Ascending aorta (tissue), 2 donors: Measurements from ENCODE around the gene THADA. TPM values are rescaled to one million over a fixed set of nuclear protein-coding genes. Genes with fewer than 3 reads are reported as not detected.
A peak's percentile ranks its signal among the peaks of the same experiment; 100 is the strongest.

Experiments
- DNase-seq, 2 donors: peaks; one replicate each; pipeline ENCODE4 v3.0.0-alpha.2; 2019; ENCODE audit warnings: low spot score in 2 of 2
- H3K27ac ChIP-seq, 2 donors: fragments of 200-600 bp; sonication (generic); one replicate each; pipeline ENCODE4 v1.5.1; 2016 to 2017; ENCODE audit warnings: mild to moderate bottlenecking in 1 of 2
- H3K27me3 ChIP-seq: fragments of 200-600 bp; sonication (generic); one replicate; pipeline ENCODE4 v1.5.1; 2017
- H3K36me3 ChIP-seq, 2 donors: fragments of 200-600 bp; sonication (generic); one replicate each; pipeline ENCODE4 v1.5.1; 2016
- H3K4me1 ChIP-seq, 2 donors: fragments of 200-600 bp; sonication (generic); one replicate each; pipeline ENCODE4 v1.5.1; 2016 to 2017; ENCODE audit warnings: mild to moderate bottlenecking in 1 of 2
- H3K4me3 ChIP-seq, 2 donors: fragments of 200-600 bp; sonication (generic); one replicate each; pipeline ENCODE4 v1.5.1; 2016 to 2017; ENCODE audit warnings: mild to moderate bottlenecking in 1 of 2
- H3K9me3 ChIP-seq, 2 donors: fragments of 200-600 bp; sonication (generic); one replicate each; pipeline ENCODE4 v1.5.1; 2016
- CTCF ChIP-seq, 3 experiments: fragments of 200-600 bp in 2 of 3; fragments of 450-650 bp in 1 of 3; sonication (generic) in 2 of 3; IDR thresholded peaks; one replicate each; pipeline ENCODE4 v1.5.1; 2016 to 2019; ENCODE audit warnings: antibody characterized with exemption in 3 of 3, mild to moderate bottlenecking in 1 of 3, moderate library complexity in 1 of 3
- intact Hi-C: fragments of 100-400 bp; cut with DNase I; formaldehyde crosslinking; loops from one replicate; pipeline ENCODE4 v1.15.1; 2023
- total RNA-seq: library from RNA; depleted of rRNA; stranded (reverse); fragments of >200 nt; gene quantifications from one replicate; pipeline ENCODE4 v1.1.0, GENCODE V29; 2016

Gene THADA
- total RNA-seq, 1 donor from 2014 or later, result 27.4 TPM

DNA sequence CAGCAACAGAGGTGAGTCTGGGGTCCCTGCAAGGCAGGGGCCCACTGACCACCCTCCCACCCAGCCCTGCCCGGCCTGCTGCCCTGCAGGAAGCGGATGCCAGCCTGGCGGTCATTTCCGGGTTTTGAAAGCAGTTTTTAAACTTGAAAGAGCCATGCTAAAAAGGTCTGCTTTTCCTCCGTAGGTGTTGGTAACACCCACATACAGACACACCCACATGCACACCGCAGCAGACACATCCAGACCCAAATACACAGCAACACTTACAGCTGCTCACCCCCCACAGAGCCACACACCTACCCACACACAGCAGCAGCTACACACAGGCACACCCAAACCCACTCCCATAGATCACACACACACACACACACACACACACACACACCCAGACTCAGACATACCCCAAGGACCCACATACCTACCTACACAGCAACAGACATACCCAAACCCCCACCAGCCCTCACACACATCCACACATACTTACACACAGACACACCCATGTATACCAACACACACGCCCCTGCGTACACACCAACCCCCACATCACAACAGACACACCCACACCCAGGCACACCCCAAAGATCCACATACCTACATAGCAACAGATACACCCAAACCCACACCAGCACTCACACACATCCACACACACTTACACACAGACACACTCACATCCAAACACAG lies 377.0 kb downstream of the THADA start:
- peaks cover 20 to 46% of the 10 kb centered on the region in 2 donors for H3K4me1 ChIP-seq
- H3K36me3 ChIP-seq, result peaks cover 14 to 16% of the 10 kb centered on the region in 2 donors
- intact Hi-C loops, result loop anchor here (1.0 to 2.0 kb wide), 2 partner anchors 40 to 61 kb away; no protein-coding TSS in a partner anchor
- H3K4me3 ChIP-seq, result peak overlapping the region; percentile 81 to 89
- no peaks in the 10 kb centered on the region for H3K9me3 ChIP-seq
- TF ChIP-seq CTCF (IDR thresholded peaks at IDR 0.05), result no peak
- DNase-seq, result peak in 1 of 2 donors; percentile 83
- H3K27ac ChIP-seq, result peak overlapping the region; percentile 98
- no peaks in the 10 kb centered on the region for H3K27me3 ChIP-seq

- no peaks in the 10 kb centered on the region for H3K9me3 ChIP-seq
- intact Hi-C loops, result loop anchor here (1.0 to 2.0 kb wide), 2 partner anchors 39 to 60 kb away; no protein-coding TSS in a partner anchor
- peak overlapping the region; percentile 81 to 89 for H3K4me3 ChIP-seq
- peaks cover 20 to 46% of the 10 kb centered on the region in 2 donors for H3K4me1 ChIP-seq
- H3K36me3 ChIP-seq, result peaks cover 9 to 10% of the 10 kb centered on the region in 2 donors
- peak overlapping the region; percentile 98 for H3K27ac ChIP-seq
- DNase-seq, result no peak
- peak in 2 of 3 experiments; percentile 13 to 32 for TF ChIP-seq CTCF (IDR thresholded peaks at IDR 0.05)
- no peaks in the 10 kb centered on the region for H3K27me3 ChIP-seq
Measured at GRCh38 chr2:43218155-43218701, 377.6 kb downstream of the THADA start.

DNA sequence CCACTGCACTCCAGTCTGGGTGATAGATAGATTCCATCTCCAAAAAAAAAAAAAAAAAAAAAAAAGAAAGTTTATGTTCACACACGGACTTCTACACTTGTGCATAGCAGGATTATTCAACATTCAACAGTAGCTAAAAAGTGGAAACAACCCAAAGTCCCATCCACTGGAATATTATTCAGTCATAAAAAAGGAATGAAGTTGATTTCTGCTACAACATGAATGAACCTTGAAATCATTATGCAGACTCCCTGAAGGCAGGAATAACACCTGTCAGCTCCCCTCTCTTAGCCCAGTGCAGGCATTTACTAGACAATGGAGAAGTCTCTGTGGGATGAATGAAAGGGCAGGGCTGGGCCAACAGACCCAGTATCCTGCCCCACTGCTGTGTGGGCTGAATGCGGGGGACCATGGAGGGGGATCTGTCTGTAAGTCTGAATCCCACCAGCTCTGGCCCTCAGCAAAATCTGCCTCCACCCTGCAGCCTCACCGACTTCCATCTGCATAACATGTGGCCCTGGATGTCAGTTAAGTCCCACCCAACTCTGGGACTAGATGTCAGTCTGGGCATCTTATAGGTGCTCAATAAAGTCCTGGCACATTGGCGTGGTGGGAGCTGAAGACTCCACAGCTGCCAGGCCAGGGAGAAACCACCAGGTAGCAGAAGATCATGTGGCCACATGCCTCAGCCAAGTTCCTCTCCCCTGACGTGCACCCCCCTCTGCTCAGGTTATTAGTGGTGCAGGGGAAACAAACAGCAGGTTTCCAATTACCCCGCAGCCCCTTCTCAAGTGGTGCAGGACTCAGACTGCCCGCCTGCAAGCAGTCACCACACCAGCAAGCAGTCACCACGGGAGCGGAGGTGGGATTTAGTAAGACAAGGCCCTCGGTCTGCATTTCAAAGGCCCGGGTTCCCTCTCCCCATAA lies 378.3 kb downstream of the THADA start:
- intact Hi-C loops, result loop anchor here (1.0 to 2.0 kb wide), 2 partner anchors 39 to 59 kb away; no protein-coding TSS in a partner anchor
- no peaks in the 10 kb centered on the region for H3K27me3 ChIP-seq
- DNase-seq, result no peak
- H3K9me3 ChIP-seq, result no peaks in the 10 kb centered on the region
- TF ChIP-seq CTCF (IDR thresholded peaks at IDR 0.05), result no peak
- H3K27ac ChIP-seq, result peak overlapping the region; percentile 98
- H3K4me3 ChIP-seq, result peak overlapping the region; percentile 81 to 89
- peaks cover 20 to 46% of the 10 kb centered on the region in 2 donors for H3K4me1 ChIP-seq
- peaks cover 2 to 4% of the 10 kb centered on the region in 2 donors for H3K36me3 ChIP-seq

DNA sequence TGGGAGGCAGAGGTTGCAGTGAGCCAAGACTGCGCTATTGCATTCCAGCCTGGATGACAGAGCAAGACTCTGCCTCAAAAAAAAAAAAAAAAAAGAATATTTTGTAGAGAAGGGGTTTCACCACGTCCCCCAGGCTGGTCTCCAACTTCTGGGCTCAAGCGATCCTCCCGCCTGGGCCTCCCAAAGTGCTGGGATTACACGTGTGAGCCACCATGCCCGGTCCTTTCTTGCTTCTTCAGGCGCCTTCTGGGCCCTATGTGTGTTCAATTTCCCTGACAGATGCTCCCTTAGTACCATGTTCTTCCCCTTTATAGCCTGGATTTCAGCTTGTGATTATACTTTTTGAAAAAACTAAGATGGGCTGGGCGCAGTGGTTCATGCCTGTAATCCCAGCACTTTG lies 379.2 kb downstream of the THADA start:
- H3K27ac ChIP-seq, result peak overlapping the region; percentile 65 to 98
- intact Hi-C loops, result no loop called here
- H3K4me3 ChIP-seq, result no peak overlapping the region
- no peak for DNase-seq
- no peaks in the 10 kb centered on the region for H3K36me3 ChIP-seq
- H3K4me1 ChIP-seq, result peaks cover 20 to 46% of the 10 kb centered on the region in 2 donors
- TF ChIP-seq CTCF (IDR thresholded peaks at IDR 0.05), result no peak
- H3K27me3 ChIP-seq, result no peaks in the 10 kb centered on the region
- no peaks in the 10 kb centered on the region for H3K9me3 ChIP-seq

- TF ChIP-seq CTCF (IDR thresholded peaks at IDR 0.05), result no peak
- intact Hi-C loops, result no loop called here
- Histone ChIP-seq H3K27me3 (no peaks in the 10 kb centered on the region), H3K27ac (peak overlapping the region; percentile 65 to 98), H3K36me3 (no peaks in the 10 kb centered on the region), H3K4me1 (peaks cover 16 to 44% of the 10 kb centered on the region in 2 donors), H3K9me3 (no peaks in the 10 kb centered on the region), H3K4me3 (no peak overlapping the region)
- no peak for DNase-seq
Measured at GRCh38 chr2:43215673-43216255, 380.1 kb downstream of the THADA start.
